IMR-90 (cell line): Measurements from ENCODE around the gene NT5C1B. TPM values are rescaled to one million over a fixed set of nuclear protein-coding genes. Genes with fewer than 3 reads are reported as not detected.

Experiments
- ATAC-seq: fragments of 200-7000 bp; cut with Tn5 transposase; 2 replicates; pipeline ENCODE4 v1.9.1; 2020; ENCODE audit warnings: low read depth, mild to moderate bottlenecking, moderate library complexity
- BruUV-seq: library from RNA; stranded (reverse); fragments of 400-500 nt; replicated peaks from 2 replicates; lab custom pipeline; 2021; lab: Mats Ljungman, UMichigan
- CTCF ChIA-PET: fragments of 300-600 bp; formaldehyde crosslinking; extraction: SDS; loops from one replicate; lab custom pipeline; 2021; ENCODE audit warnings: antibody characterized with exemption; lab: Yijun Ruan, JAX
- POLR2A ChIA-PET: fragments of 300-600 bp; sonication (Branson Sonifier 250); formaldehyde crosslinking; loops from one replicate; lab custom pipeline; 2022; ENCODE audit warnings: antibody characterized with exemption; ENCODE audit not compliant: unreplicated experiment; lab: Charles Lee
- DNase-seq: peaks from one replicate; pipeline ENCODE4 v3.0.0; 2013
- H2AFZ ChIP-seq: replicated peaks from 2 replicates; pipeline ENCODE3; 2013; ENCODE audit warnings: low read length, mild to moderate bottlenecking; ENCODE audit not compliant: poor library complexity
- H2AK5ac ChIP-seq: 2 replicates; pipeline ENCODE4 v1.6.1; 2013; ENCODE audit warnings: low read depth, low read length, inconsistent platforms
- H2AK9ac ChIP-seq: replicated peaks from 2 replicates; pipeline ENCODE3; 2013; ENCODE audit warnings: mild to moderate bottlenecking, low read depth, low read length, moderate library complexity; ENCODE audit not compliant: poor library complexity
- H2BK120ac ChIP-seq: 2 replicates; pipeline ENCODE4 v1.6.1; 2013; ENCODE audit warnings: low read depth, low read length, inconsistent platforms
- H2BK15ac ChIP-seq: 3 replicates; pipeline ENCODE4 v1.6.1; 2013; ENCODE audit warnings: low read depth, low read length, inconsistent platforms
- H2BK20ac ChIP-seq: 2 replicates; pipeline ENCODE4 v1.6.1; 2013; ENCODE audit warnings: low read depth, mild to moderate bottlenecking, inconsistent platforms, low read length, moderate library complexity
- H2BK5ac ChIP-seq: 2 replicates; pipeline ENCODE4 v1.6.1; 2013; ENCODE audit warnings: mild to moderate bottlenecking, low read depth, low read length, inconsistent platforms; ENCODE audit not compliant: poor library complexity, severe bottlenecking
- H3K14ac ChIP-seq: replicated peaks from 2 replicates; pipeline ENCODE4 v1.6.1; 2013; ENCODE audit warnings: low read depth, low read length, inconsistent platforms
- H3K18ac ChIP-seq: 2 replicates; pipeline ENCODE4 v1.6.1; 2013; ENCODE audit warnings: low read depth, low read length, control low read depth
- H3K23ac ChIP-seq: 2 replicates; pipeline ENCODE4 v1.6.1; 2013; ENCODE audit warnings: low read depth, low read length, inconsistent platforms
- H3K27ac ChIP-seq: 2 replicates; pipeline ENCODE4 v1.5.1; 2013; ENCODE audit warnings: mild to moderate bottlenecking, control low read depth, low read length; ENCODE audit not compliant: insufficient read depth
- H3K27me3 ChIP-seq: 2 replicates; pipeline ENCODE4 v1.6.1; 2013; ENCODE audit warnings: low read length; ENCODE audit not compliant: control insufficient read depth, insufficient read depth
- H3K36me3 ChIP-seq: 2 replicates; pipeline ENCODE4 v1.6.1; 2013; ENCODE audit warnings: low read length, mixed read lengths; ENCODE audit not compliant: control insufficient read depth, insufficient read depth
- H3K4ac ChIP-seq: 2 replicates; pipeline ENCODE4 v1.6.1; 2013; ENCODE audit warnings: low read depth, low read length, inconsistent platforms
- H3K4me1 ChIP-seq: 2 replicates; pipeline ENCODE4 v1.6.1; 2013; ENCODE audit warnings: low read length, mixed read lengths; ENCODE audit not compliant: control insufficient read depth, insufficient read depth
- H3K4me2 ChIP-seq: 2 replicates; pipeline ENCODE4 v1.6.1; 2013; ENCODE audit warnings: low read depth, mild to moderate bottlenecking, control low read depth, low read length, moderate library complexity
- H3K4me3 ChIP-seq: 2 replicates; pipeline ENCODE4 v1.5.1; 2013; ENCODE audit warnings: low read depth, mild to moderate bottlenecking, control low read depth, low read length, moderate library complexity; ENCODE audit not compliant: insufficient read depth
- H3K56ac ChIP-seq: 2 replicates; pipeline ENCODE4 v1.6.1; 2013; ENCODE audit warnings: low read length, inconsistent platforms; ENCODE audit not compliant: insufficient read depth; ENCODE audit errors: extremely low read depth
- H3K79me1 ChIP-seq, 2 experiments: 2 replicates each; pipeline ENCODE4 v1.6.1; 2013; ENCODE audit warnings: low read length in 2 of 2, inconsistent platforms in 1 of 2, low read depth in 1 of 2
- H3K9ac ChIP-seq: 2 replicates; pipeline ENCODE4 v1.6.1; 2013; ENCODE audit warnings: low read depth, low read length, control low read depth
- H3K9me1 ChIP-seq: 2 replicates; pipeline ENCODE4 v1.6.1; 2013; ENCODE audit warnings: low read length, inconsistent platforms; ENCODE audit not compliant: insufficient read depth
- H3K9me3 ChIP-seq: 2 replicates; pipeline ENCODE4 v1.6.1; 2013; ENCODE audit warnings: low read length; ENCODE audit not compliant: control insufficient read depth, insufficient read depth
- H4K20me1 ChIP-seq: 2 replicates; pipeline ENCODE4 v1.6.1; 2013; ENCODE audit warnings: low read length, inconsistent platforms; ENCODE audit not compliant: insufficient read depth
- H4K5ac ChIP-seq: 2 replicates; pipeline ENCODE4 v1.6.1; 2013; ENCODE audit warnings: mild to moderate bottlenecking, low read depth, low read length, control low read depth
- H4K8ac ChIP-seq, 2 experiments: 2 replicates each; pipeline ENCODE4 v1.6.1; 2013; ENCODE audit warnings: low read depth in 2 of 2, low read length in 2 of 2, control low read depth in 1 of 2, inconsistent platforms in 1 of 2
- H4K91ac ChIP-seq: 2 replicates; pipeline ENCODE4 v1.6.1; 2013; ENCODE audit warnings: low read depth, low read length, inconsistent platforms; ENCODE audit not compliant: insufficient read depth
- BHLHE40 ChIP-seq: fragments of 150-350 bp; IDR thresholded peaks from 2 replicates; pipeline ENCODE4 v1.6.1; 2016; ENCODE audit warnings: mild to moderate bottlenecking, low read depth, low read length
- CEBPB ChIP-seq: IDR thresholded peaks from 2 replicates; pipeline ENCODE4 v1.6.1; 2012; ENCODE audit warnings: low read depth, low read length, improper control_type of control experiment
- CHD1 ChIP-seq: IDR thresholded peaks from 2 replicates; pipeline ENCODE4 v1.6.1; 2012; ENCODE audit warnings: low read depth, low read length, improper control_type of control experiment
- FOS ChIP-seq: fragments of 150-350 bp; IDR thresholded peaks from 2 replicates; pipeline ENCODE4 v1.6.1; 2016; ENCODE audit warnings: low read depth, low read length
- MAFK ChIP-seq: IDR thresholded peaks from 2 replicates; pipeline ENCODE4 v1.6.1; 2012; ENCODE audit warnings: low read depth, low read length, improper control_type of control experiment
- MAZ ChIP-seq: IDR thresholded peaks from 2 replicates; pipeline ENCODE4 v1.6.1; 2012; ENCODE audit warnings: low read depth, mild to moderate bottlenecking, low read length, improper control_type of control experiment, moderate library complexity, borderline replicate concordance
- MXI1 ChIP-seq: IDR thresholded peaks from 2 replicates; pipeline ENCODE4 v1.6.1; 2012; ENCODE audit warnings: low read depth, mild to moderate bottlenecking, low read length, moderate library complexity, borderline replicate concordance
- NFE2L2 ChIP-seq: fragments of 150-350 bp; IDR thresholded peaks from 2 replicates; pipeline ENCODE4 v1.6.1; 2016; ENCODE audit warnings: low read depth, mild to moderate bottlenecking, low read length
- POLR2A ChIP-seq: IDR thresholded peaks from 2 replicates; pipeline ENCODE4 v1.6.1; 2012; ENCODE audit warnings: mild to moderate bottlenecking, low read depth, low read length
- RAD21 ChIP-seq: IDR thresholded peaks from 2 replicates; pipeline ENCODE4 v1.6.1; 2012; ENCODE audit warnings: low read length, improper control_type of control experiment
- RCOR1 ChIP-seq: IDR thresholded peaks from 2 replicates; pipeline ENCODE4 v1.6.1; 2012; ENCODE audit warnings: mild to moderate bottlenecking, low read length, improper control_type of control experiment; ENCODE audit not compliant: insufficient replicate concordance
- RFX5 ChIP-seq: IDR thresholded peaks from 2 replicates; pipeline ENCODE4 v1.8.0; 2012; ENCODE audit warnings: low read depth, mild to moderate bottlenecking, low read length, moderate library complexity
- SMC3 ChIP-seq: fragments of 150-350 bp; IDR thresholded peaks from 2 replicates; pipeline ENCODE4 v1.6.1; 2016; ENCODE audit warnings: low read depth, mild to moderate bottlenecking, antibody characterized with exemption, low read length, moderate library complexity
- WGBS, 2 experiments: methylation state at CpG; one replicate each; pipeline versions ENCODE4 v1.1.5 to v1.1.7; 2013; ENCODE audit warnings: missing lambda C conversion rate in 2 of 2; ENCODE audit not compliant: insufficient read length in 1 of 2; ENCODE audit errors: extremely low coverage in 2 of 2; 5-methylcytosine and 5-hydroxymethylcytosine counted together
- dilution Hi-C: fragments of 300-500 bp; cut with HindIII; formaldehyde crosslinking; loops from one replicate; pipeline ENCODE4 v1.14.3; 2018; ENCODE audit warnings: low sequenced_read_pairs; ENCODE audit not compliant: unreplicated experiment
- in situ Hi-C: fragments of 300-500 bp; cut with MboI; formaldehyde crosslinking; loops from 3 replicates; pipeline ENCODE4 v1.14.3; 2019; ENCODE audit warnings: low sequenced_read_pairs, inconsistent platforms, mixed read lengths
- intact Hi-C: fragments of 100-400 bp; cut with micrococcal nuclease; formaldehyde crosslinking; loops from 2 replicates; pipeline ENCODE4 v1.10.0; 2022
- polyA plus RNA-seq, 3 experiments: library from polyadenylated mRNA; depleted of rRNA; stranded (reverse); fragments of >200 nt; gene quantifications; 2 replicates each; pipeline ENCODE4 v1.2.3, GENCODE V29; 2012; ENCODE audit warnings: low replicate concordance in 1 of 3
- total RNA-seq: library from RNA; depleted of rRNA; stranded (reverse); fragments of >200 nt; gene quantifications from 2 replicates; pipeline ENCODE4 v1.2.3, GENCODE V29; 2012
- TF ChIP-seq, protein P1 (sequence below): fragments of 150-350 bp; IDR thresholded peaks from 2 replicates; pipeline ENCODE4 v1.6.1; 2017; ENCODE audit warnings: mild to moderate bottlenecking, antibody characterized with exemption, low read length, low read depth
- TF ChIP-seq, protein P2 (sequence below): conservative IDR thresholded peaks from 2 replicates; pipeline ENCODE4 v1.5.1; 2012; ENCODE audit warnings: mild to moderate bottlenecking, low read depth, low read length, improper control_type of control experiment
- TF ChIP-seq, protein P3 (sequence below): fragments of 150-350 bp; IDR thresholded peaks from 2 replicates; pipeline ENCODE4 v1.6.1; 2016; ENCODE audit warnings: low read depth, mild to moderate bottlenecking, low read length, moderate library complexity, borderline replicate concordance

Gene NT5C1B
- total and polyA plus RNA-seq, 2 of the 4 experiments (the other 2 are of a cell fraction) = not detected

DNA sequence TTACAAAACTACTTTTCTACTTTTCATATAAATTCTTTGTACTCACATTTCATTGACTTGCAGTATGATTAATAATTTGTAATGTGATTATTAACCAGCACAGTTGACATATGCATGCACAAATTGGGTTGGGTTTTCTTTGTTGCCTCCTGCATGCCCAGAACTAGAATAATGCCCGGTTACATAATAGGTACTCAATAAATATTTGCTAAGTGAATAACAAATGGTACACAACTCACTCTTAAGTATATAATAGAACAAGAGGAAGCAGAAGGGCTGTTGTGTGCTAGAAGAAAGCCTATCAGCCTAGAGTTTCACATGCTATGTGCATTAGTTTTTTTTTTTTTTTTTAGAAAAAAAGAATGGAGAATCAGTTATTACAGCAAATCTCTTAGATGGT is 38.2 kb downstream of the NT5C1B start:
- Histone ChIP-seq H3K18ac (no peak overlapping the region), H3K9me1 (no peaks in the 10 kb centered on the region), H3K27ac (no peak overlapping the region), H2AK5ac (no peak overlapping the region), H2BK20ac (no peak overlapping the region), H3K4ac (no peak overlapping the region), H2BK15ac (no peak overlapping the region), H4K91ac (no peak overlapping the region), H3K9me3 (no peaks in the 10 kb centered on the region), H3K23ac (no peak overlapping the region), H3K27me3 (no peaks in the 10 kb centered on the region), H3K56ac (no peak overlapping the region), H4K5ac (no peak overlapping the region), H2BK120ac (no peak overlapping the region), H3K4me3 (no peak overlapping the region), H3K79me1 (peaks cover 5 to 8% of the 10 kb centered on the region in 2 experiments; a peak in 3 of 4 replicates), H3K4me1 (no peaks in the 10 kb centered on the region), H3K14ac (no peak overlapping the region), H2BK5ac (no peak overlapping the region), H3K4me2 (no peak overlapping the region), H3K9ac (no peak overlapping the region), H2AFZ (no peak overlapping the region), H3K36me3 (peaks cover 6% of the 10 kb centered on the region), H4K20me1 (no peaks in the 10 kb centered on the region), H2AK9ac (no peak overlapping the region), H4K8ac (no peak overlapping the region)
- dilution Hi-C loops (no loop called here), in situ Hi-C loops (no loop called here), intact Hi-C loops (no loop called here)
- no TSS peak for BruUV-seq
- no peak for DNase-seq
- CTCF ChIA-PET = no interaction called here
- TF ChIP-seq FOS (no peak), RAD21 (no peak), MXI1 (no peak), POLR2A (no peak), CEBPB (no peak), RFX5 (no peak), MAZ (no peak), NFE2L2 (no peak), SMC3 (no peak), RCOR1 (no peak), BHLHE40 (no peak), CHD1 (no peak), MAFK (no peak)
- TF ChIP-seq, protein P1, sequence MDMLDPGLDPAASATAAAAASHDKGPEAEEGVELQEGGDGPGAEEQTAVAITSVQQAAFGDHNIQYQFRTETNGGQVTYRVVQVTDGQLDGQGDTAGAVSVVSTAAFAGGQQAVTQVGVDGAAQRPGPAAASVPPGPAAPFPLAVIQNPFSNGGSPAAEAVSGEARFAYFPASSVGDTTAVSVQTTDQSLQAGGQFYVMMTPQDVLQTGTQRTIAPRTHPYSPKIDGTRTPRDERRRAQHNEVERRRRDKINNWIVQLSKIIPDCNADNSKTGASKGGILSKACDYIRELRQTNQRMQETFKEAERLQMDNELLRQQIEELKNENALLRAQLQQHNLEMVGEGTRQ = no peak
- TF ChIP-seq, protein P2, sequence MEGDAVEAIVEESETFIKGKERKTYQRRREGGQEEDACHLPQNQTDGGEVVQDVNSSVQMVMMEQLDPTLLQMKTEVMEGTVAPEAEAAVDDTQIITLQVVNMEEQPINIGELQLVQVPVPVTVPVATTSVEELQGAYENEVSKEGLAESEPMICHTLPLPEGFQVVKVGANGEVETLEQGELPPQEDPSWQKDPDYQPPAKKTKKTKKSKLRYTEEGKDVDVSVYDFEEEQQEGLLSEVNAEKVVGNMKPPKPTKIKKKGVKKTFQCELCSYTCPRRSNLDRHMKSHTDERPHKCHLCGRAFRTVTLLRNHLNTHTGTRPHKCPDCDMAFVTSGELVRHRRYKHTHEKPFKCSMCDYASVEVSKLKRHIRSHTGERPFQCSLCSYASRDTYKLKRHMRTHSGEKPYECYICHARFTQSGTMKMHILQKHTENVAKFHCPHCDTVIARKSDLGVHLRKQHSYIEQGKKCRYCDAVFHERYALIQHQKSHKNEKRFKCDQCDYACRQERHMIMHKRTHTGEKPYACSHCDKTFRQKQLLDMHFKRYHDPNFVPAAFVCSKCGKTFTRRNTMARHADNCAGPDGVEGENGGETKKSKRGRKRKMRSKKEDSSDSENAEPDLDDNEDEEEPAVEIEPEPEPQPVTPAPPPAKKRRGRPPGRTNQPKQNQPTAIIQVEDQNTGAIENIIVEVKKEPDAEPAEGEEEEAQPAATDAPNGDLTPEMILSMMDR = no peak
- TF ChIP-seq, protein P3, sequence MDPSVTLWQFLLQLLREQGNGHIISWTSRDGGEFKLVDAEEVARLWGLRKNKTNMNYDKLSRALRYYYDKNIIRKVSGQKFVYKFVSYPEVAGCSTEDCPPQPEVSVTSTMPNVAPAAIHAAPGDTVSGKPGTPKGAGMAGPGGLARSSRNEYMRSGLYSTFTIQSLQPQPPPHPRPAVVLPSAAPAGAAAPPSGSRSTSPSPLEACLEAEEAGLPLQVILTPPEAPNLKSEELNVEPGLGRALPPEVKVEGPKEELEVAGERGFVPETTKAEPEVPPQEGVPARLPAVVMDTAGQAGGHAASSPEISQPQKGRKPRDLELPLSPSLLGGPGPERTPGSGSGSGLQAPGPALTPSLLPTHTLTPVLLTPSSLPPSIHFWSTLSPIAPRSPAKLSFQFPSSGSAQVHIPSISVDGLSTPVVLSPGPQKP = no peak
- no peak for ATAC-seq
- WGBS, 2 experiments = no CpG with 5 or more reads among the region's 1 CpG
- POLR2A ChIA-PET = no interaction called here
